ENCODE results near the gene SLC48A1.
A peak's percentile ranks its signal among the peaks of the same experiment; 100 is the strongest.

The SLC48A1 gene

DNA sequence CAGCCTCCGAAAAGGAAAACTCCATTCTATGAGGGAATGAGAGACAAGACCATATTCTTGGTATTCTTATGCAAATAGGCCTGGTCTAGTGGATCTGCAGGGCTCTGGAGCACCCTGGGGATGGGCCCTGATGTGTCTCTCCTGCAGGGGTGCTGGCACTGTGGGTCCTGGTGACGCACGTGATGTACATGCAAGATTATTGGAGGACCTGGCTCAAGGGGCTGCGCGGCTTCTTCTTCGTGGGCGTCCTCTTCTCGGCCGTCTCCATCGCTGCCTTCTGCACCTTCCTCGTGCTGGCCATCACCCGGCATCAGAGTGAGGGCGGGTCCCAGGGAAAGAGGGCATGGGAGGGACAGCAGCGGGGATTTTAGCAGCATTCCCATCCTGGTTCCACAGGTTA, 5.8 kb downstream of the SLC48A1 start:
- DNase-seq, result no peak

DNA sequence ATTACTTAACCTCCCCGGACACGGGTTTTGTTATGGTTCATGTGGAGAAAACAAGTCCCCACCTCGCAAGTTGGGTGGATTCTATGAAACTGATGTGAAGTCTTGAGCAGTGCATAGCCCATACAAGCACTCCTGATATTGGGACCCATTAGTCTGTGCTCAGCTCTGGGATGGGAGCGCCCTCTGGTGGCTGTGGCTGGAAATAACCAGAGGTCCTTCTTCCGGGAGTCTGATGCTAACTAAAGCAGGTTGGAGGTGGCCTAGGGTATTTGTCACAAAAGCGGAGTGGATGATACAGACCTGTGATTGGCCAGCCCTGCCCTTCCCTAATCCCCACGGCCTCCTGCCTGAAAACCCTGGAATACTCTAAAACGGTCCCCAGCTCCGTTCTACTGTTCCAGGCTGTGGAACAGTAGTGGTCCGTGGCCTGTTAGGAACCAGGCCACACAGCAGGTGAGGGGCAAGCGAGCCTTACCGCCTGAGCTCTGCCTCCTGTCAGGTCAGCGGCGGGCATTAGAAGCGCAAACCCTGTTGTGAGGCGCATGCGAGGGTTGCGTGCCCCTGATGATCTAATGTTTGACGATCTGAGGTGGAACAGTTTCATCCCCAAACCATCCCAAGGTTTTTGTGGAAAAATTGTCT, 6.4 kb downstream of the SLC48A1 start:
- DNase-seq, result peak; percentile 84

DNA sequence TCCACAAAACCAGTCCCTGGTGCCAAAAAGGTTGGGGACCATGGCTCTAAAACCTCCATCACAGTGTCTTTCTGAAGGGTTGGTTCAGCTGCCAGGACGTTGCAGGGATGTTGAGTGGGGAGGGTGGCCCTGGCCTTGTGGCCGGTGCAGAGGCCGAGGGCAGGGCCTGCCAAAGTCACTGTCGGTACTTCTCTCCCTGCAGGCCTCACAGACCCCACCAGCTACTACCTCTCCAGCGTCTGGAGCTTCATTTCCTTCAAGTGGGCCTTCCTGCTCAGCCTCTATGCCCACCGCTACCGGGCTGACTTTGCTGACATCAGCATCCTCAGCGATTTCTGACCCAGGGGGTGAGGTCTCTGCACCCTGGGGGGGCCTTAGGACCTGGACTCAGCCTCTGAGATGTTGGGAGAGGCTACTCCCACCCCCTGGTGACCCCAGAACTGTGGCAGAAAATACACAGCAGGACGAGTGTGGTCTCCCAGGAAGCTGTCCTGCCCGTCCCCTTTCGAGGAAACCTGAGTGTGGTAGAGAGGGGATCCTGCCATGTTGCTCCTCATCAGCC, 7.0 kb downstream of the SLC48A1 start:
- DNase-seq, result no peak

DNA sequence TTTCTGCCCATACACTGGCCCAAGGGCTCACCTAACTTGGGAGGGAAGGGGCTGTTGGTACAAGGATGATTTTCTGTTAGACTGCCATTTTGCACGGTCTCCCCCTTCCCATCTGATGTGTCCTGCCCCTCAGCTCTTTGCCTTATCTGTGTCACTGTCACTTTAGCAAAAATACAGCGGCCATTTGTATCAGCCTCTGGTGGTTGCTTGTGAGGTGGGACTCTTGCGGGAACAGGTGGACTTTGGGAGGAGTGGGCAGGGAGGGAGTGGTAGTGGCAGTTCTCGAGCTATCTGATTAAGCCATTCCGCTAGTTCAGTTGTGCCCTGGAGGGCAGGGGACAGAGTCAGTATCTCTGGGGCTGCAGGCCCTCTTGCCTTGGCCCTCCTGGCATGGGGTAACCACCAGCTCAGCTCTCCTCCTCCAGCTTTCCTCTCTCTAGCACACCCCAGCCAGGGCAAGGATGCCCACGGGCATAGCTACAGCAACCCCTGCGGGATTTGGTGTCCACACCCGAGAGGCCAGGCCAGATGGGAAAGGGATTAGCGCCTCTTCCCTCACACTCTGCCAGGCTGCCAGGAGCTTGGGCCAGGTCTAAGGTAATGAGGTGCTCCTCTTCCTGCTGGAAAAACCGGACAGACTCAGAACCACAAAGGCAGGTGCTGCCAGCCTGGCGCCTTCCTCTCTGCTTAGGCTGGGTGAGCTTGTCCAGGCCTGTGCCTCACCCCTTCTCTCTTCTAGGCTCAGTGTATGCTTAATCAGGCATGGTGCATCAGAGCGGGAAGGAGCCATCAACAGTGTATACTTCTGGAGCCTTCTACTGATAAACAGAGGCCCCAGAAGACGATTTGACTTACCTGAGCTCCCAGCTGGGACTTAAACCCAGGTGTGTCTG, 8.7 kb downstream of the SLC48A1 start:
- DNase-seq, result no peak

DNA sequence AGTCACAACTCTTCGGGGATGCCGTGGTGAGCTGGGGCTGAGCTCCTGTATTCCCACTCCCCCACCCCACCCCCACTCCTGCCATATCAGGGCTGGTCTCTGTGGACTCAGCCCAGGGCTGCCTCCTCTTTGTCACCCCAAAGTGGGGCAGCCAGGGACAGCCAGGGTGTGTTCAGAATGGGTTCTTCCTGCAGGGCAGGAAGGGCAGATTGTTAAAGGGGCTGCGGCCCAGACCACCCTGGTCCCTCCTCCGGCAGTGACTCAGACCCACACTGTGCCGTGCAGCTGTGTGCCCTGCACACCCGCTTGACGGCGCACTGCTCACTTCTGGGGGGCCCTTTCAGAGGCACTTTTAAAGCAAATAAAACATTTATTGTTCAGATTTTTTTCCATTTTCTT, 9.3 kb downstream of the SLC48A1 start:
- DNase-seq, result no peak

DNA sequence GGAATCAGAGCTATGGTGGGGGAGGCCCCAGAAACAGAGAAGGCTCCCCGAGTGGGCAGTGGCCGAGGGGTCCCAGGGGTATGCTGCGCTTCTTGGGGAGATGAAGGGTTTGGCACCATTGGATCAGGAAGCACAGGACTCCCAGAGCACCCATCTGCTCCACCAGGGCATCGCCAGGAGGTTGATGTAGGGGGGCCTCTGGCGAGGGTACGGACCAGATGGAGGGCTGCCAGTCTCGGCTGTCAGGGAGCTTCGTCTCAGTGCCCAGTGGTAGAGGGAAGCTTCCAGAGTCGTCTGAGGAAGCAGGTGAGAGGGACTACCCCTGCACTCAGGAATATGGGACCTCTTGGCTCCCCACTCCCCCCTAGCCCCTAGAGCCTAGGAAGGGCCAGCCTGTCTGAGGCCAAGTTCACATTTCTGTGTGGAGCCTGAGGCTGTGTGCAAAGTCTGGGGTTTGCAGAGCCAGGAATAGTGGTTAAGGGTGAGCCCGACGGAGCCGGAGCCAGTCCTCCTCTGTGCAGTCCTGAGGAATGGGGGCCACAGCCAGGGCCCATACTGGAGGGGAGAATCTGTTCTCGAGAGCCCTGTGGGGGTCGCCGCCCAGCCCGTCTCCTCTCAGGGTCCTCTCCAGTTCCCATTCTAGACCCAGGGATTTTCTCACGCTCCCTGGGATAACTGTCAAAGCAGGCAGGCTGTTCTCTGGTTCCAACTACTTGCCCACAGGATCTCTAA, 10.2 kb downstream of the SLC48A1 start:
- DNase-seq, result no peak

DNA sequence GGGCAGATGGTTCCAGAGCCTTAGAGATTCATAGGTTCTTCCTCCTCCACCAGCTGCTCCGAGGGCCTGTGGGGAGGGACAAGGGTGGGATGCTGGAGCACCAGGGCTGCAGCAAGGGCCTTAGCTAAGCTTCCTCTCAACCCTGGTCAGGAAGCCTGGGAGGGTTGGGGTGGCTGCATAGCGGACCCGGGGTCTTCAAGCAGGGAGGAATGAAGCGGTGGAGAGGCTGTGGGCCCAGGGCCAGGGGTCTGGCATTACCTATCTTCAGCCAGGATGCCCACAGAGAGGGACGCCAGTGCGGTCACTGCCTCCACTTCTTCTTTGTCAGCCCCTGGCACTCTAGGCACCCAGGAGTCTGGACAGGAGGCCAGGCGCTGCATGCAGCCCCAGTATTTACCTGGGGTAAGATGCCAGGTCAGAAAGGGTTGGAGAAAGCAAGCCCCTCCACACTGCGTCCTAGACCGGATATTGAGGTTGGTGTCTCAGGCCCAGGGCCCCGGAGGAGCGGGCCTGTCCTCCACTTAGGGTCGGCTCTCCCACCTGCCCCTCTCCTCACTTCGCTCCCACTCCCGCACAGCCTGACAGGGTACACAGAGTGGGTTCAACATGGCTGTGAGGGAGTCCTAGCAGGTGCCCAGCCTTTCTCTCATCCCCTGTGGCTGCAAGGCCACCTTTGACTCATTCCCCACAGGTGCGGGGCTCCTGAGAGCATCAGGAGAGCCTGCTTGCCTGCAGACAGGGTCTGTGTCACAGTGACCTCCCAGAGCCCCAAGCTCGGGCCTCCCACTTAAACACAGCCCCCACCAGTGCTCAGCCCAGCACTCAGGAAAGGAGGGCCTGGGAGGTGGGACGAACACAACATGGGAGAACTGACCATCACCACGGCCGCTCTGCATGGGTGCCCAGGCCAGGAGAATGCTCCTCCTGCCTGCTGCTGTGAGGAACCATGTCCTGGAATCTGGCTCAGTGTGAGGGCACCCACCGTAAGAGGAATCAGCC, 11.1 kb downstream of the SLC48A1 start:
- DNase-seq, result no peak

DNA sequence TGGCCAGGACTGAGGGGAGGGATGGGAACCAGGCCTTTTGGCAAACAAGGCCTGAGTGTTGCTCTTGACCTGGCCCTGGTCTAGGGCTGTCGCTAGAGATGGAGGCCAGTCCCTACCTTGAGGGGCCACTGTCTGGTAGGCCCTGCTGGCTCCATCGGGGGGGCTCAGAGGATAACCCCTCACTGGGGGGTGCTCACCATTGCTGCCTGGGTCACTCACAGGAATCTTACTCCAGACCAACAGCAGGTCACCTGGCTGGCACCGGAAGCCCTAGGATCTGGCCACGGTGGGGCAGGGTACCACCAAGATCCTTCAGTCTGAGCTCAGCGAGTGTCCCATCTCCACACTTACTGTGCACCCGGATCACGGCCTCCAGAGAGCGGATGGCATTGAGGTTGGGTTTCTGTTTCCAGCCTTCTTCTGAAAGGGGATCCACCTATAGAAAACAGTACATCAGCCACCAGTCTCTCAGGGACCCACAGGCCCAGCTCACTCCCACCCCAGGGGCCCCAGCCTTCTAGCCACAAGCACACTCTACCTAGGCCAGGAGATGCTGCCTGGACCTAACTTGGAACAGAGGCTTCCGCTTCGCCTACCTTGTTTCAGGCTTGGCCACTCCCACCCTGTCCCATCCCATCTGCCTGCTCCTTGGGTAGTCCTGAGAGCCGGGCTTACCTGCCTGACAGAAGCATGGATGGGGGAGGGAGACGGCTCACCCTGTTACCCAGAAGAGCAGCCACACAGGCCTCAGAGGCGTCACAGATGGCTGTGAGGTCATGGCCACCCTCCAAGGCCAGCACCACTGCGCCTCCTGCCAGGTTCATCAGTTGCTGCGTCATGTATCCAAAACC, 12.2 kb downstream of the SLC48A1 start:
- no peak for DNase-seq

DNA sequence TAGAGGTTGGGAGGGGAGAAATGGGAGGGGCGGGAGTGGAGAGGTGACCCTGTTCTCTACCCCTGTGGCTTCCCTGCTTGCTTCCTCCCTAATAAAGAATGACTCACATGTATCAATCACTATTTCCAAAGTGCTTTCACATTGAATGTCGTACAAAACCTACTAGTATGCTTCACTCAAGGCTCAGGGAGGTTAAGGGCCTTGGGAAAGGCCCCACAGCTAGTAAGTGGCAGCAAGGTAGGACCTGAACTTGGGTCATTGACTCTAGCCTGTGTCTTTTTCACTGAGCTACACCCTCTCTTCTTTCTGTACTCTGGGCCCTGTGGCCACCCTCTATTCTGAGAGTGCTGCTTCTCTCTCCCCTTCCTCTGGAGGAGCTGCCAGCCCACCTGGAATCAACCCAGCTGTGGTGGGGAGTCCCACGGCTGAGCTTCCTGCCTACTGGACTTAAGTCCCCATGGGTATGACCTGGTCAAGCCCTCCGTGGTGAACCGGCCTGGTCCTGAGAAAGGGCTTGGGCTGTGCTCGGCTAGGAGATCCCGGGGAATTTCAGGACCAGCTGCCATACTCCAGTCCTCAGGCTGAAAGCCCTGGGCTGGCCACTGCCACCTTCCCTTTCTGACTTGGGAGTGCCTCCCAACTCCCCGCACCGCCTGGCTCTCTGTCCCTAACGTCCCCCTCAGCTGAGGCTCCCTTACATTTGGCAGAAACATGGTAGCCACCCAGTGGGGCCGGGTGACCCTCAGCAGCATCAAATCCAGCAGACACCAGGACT, 13.0 kb downstream of the SLC48A1 start:
- DNase-seq, result no peak

DNA sequence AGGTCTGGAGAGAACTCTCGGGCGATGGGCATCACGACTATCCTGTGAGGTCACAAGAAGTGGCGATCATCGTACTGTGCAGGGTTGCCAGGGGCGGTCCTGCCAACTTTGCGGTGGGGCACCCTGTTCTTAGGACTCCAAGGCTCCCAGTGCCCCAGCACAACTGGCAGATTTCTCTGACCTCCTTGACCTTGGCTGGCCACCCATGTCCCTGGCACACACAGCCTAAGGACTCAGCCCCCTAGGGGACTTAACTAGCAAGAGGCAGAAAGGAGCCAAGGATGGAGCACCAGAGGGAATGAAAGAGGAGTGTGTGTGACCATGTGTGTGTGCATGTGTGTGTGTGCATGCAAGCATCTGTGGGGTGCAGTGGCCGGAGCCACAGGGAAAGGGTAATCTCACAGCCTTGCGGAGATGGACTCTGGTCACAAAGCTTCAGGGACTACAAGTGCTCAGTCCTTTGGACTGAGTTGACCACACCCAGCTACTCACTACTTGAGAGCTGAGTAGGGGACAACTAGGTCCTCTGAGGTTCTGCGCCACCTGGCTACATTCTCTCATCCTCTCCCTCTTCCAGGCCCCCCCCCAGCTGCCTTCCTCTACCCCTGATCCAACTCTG, 13.7 kb downstream of the SLC48A1 start:
- DNase-seq, result no peak

DNA sequence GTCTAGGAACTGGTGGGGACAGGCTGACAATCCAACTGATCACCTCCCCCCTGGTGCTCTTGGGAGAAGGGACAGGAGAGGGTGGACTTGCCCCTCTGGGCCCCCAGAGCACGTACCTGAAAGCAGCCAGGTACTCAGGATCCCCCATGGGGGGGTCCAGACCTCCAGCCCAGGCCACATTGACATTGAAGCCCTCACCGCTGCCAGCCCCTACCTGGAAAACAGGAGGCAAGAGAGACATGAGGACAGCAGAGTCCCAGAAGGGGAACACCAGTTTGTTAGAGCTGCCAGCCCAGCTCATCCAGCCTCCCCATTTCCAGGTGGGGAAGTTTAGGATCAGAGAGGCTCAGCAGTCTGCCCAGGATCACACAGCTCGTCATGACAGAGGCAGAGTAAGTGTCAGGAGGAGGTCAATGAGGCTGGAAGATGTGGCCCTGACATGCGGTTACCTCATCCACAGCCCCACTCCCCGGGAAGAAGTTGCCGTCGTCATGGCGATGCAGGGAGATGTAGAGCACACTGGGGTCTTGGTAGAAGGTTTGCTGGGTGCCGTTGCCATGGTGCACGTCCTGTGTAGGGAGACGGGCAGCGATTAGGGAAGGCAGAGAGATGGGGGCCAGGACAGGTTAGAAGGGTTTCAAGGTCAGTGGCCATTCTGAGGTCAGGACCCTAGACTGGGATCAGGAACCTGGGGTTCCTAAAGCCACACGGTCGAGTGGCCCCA, 14.7 kb downstream of the SLC48A1 start:
- no peak for DNase-seq

DNA sequence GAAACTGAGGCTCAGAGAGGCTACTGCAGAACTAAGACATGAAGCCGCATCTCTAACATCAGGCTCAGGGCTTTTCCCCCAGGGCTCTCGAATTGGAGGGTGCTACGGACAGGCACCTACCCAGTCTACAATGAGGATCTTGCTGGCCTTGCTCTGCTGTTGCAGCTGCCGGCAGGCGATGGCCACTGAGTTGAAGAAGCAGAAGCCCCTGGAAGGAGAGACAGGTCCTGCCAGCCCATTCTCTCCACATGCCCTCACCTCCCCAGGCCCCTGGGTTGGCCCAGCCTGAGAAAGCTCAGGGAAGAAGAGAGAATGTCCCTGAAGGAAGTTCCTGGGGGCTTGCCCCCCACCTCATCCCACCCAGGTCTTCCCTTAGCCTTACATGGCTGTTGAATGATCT, 16.1 kb downstream of the SLC48A1 start:
- no peak for DNase-seq

DNA sequence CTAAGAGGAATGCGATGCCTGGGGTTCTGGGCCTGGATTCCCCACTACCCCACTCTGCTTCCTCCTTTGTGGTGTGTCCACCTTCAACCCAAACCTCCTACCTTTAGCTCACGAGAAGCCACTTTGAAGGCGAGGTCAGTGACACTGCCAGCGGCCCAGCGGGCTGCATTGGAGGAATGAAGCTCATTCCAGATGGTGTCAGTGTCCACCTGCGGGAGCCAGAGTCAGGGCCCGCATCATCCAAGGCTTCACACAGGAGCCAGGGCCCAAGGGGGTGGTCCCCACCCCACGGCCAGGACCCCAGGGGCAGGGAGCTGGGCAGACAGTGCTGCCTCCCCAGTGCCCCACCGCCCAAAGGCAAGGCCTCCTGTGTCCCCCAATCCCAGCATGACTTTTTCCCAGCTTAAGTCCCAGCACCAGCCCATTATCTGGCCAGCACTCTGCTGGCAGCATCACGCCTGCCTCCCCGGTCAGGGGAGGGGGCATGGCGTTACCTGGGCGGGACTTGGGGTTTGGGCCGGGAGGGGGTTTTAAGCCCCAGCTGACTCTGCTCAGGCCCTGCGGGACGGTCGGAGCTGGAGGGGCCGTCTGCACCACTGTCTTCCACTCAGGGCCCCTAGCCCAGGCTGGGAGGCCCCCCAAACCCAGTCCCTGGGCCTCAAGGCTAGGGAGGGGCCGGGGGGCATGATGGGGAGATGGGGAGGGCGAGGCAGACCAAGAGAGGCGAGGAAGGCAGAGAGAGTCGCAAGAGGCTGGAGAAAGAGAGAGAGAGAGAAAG, 16.9 kb downstream of the SLC48A1 start:
- no peak for DNase-seq

DNA sequence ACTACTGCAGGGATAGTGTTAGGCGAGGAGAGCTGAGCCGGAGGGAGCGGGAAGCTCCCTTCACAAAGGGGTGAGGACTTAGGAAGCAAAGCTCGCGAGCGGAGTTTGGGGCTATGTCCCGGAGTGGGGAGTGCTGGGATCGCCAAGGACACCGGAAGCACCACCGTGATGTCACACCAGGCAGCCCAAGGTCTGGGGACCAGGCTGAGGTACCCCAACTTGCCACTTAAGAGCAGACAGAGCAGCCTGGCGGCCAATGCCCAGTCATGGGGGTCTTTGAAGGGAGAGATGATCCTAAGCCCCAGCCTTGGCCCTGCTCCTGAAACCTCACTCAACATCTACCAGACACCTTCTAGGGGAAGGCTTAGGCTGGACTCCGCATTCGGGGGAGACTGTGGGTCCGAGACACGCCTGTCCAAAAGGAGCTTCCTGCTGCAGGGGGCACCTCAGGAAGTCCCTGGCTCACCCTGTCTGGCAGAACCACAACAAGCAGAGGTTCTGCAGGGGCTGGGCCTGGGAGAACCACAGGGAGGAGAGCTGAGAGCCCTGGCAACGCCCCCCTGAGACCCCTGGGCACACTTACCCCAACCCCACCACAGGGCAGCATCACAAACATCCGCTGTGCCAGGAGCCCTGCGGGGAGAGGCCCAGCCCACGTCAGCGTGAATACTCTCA, 17.8 kb downstream of the SLC48A1 start:
- no peak for DNase-seq

DNA sequence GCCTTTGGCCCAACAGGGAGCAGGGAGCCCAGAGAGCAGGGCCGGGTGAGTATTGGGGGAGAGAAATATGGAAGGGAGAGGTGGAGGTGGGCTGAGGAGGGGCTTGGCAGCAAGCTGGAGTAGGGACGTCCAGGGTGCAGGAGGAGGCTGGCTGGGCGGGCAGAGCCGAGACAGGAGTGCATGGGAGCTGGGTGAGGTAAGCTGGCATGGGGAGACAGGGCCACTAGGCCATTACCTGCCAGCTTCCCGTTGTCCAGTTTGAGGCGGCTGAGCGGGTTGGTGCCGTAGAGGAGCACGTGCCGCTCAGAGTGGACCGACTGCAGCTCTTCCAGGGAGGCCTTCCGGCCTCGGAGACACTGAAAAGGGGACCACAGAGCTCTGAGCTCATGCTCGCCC, 18.3 kb downstream of the SLC48A1 start:
- no peak for DNase-seq

DNA sequence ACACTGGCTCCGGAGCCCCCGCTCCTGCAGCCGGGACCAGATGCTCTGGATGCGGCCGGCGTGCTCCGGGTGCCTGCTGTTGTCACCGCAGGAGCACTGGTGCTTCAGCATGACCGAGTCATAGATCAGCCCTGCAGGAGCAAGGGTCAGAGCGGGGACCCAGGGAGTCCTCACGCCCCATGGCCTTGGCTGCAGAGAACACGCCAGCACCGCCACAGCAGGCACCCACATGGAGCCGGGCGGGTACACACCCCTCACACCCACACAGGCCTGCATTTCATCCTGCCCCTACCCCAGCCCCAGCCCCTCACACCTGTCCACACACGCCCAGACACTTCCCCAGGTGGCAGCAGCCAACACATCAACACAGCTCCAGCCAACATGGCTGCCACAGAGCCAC, 18.8 kb downstream of the SLC48A1 start:
- DNase-seq, result no peak

DNA sequence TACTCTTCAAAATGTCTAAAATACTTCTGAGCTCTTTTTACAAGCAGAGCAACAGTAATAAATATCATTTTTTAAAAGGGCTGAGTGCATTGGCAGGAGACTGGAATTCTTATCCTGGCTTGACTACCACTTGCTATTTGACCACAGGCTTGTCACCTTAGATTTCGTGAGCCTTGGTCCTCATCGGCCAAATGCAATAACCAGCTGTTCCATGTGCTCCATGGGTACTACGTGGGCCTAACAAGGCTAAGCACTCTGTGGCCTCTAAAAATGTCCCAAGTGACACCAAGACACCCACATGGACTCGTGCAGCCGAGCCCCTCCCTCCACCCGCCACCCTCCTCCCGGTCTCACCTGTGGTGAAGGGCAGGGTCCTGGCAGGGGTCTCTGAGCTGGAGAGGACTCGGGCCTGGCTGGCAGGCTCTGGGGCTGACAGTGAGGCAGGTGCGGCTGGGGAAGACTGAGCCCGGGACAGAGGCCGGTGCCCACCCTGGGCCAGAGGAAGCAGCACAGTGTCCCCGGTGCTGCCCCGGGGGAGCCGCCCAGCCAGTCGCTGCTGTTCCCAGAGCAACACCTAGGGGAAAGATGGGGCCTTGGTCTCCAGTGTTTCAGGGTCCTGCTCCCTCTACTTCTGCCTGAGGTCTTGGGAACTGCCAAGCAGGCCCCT, 20.1 kb downstream of the SLC48A1 start:
- no peak for DNase-seq
